GM23248 (cell line): ENCODE data around the gene BNIPL.

ENCODE experiments used
- EZH2 ChIP-seq: fragments of 200-600 bp; sonication (generic); IDR thresholded peaks from 2 replicates; pipeline ENCODE4 v1.6.1; 2018; ENCODE audit warnings: antibody characterized with exemption, mild to moderate bottlenecking; ENCODE audit not compliant: insufficient read depth, poor library complexity, severe bottlenecking
- EZH2phosphoT487 ChIP-seq: fragments of 200-600 bp; sonication (generic); IDR thresholded peaks from 2 replicates; pipeline ENCODE4 v1.6.1; 2018; ENCODE audit warnings: antibody characterized with exemption, moderate library complexity, mild to moderate bottlenecking, low read depth; ENCODE audit not compliant: insufficient read depth

DNA sequence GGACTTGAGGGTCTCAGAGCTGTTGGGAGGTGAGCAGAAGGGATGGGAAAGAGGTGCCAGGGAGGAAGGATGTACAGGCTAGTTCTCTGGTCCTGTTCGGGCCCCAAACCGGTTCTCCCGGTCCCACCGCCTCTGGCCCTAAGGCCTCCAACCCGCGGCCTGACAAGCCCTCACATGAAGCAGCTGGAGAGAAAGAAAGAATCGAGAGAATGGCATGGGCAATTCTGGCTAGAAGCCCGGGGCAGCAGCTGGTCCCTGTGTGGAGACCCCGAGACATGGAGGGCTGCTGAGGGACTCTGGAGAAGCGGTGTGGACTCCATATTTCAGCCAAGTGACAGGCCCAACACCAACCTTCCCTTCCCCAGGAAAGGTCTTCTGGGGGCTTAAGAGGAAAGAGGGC is 22.3 kb downstream of the BNIPL start:
- TF ChIP-seq EZH2 = no peak
- no peak for TF ChIP-seq EZH2phosphoT487
